HG03571 (cell line): ENCODE measurements around the gene BACE2.

Experiments
- ATAC-seq: cut with Tn5 transposase; IDR thresholded peaks from one replicate; pipeline ENCODE4 v1.9.1; 2021; ENCODE audit not compliant: unreplicated experiment

Gene BACE2

DNA sequence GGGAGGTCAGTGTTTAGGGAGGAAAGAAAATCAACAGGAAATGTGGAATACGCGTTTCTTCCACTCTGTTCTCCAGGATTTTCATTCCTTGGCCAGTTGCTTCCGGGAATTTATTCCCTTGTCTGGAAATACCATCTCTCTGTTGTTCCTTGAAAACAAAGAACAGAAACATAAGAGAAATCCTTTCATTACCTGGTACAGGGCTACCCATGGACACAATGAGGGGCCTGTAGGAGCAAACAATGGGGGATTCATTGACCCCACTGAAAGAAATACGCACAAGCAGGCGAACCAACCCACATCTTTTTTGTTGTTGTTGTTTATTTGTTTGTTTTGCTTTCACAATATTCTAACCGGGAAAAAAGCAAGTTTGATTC lies 20.0 kb upstream of the BACE2 start:
- ATAC-seq: no peak

DNA sequence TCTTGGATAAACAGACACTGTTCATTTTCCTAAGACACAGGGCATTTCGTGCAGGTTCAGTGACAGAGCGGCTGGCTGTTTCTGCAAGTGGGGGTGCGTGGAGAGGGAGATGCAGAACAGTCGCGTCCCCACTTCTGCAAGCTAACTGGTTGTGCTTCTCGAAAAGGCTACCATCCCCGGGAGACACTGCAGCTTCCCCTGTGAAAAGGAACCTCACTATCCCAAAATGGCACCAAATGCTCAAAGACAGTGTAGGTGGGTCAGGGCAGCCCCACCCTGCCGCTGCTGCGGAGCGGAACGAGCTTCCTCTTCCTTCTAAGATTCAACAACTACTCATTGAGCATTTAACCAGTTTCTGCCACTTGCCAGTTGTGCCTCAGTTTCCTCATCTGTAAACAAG lies 19.2 kb upstream of the BACE2 start:
- ATAC-seq: no peak

DNA sequence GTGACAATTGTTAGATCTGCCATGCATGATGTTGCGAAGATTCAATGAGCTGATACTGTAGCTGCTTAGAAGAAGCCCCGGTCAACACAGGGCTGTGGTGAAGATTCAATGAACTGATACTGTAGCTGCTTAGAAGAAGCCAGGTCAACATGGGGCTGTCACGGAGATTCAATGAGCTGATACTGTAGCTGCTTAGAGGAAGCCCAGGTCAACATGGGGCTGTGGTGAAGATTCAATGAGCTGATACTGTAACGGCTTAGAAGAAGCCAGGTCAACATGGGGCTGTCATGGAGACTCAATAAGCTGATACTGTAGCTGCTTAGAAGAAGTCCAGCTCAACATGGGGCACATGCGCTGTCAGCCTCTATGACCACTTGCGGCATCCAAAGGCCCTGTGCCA lies 18.8 kb upstream of the BACE2 start:
- no peak for ATAC-seq

DNA sequence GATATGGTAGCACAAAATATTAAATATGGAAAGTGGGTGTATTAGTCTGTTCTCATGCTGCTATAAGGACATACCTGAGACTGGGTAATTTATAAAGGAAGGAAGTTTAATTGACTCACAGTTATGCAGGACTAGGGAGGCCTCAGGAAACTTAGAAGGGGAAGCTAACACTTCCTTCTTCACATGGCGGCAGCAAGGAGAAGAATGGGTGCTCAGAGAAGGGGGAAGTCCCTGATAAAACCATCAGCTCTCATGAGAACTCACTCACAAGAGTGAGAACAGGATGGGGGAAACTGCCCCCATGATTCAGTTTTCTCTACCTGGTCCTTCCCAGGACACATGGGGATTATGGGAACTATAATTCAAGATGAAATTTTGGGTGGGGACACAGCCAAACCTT lies 15.8 kb upstream of the BACE2 start:
- ATAC-seq: no peak

DNA sequence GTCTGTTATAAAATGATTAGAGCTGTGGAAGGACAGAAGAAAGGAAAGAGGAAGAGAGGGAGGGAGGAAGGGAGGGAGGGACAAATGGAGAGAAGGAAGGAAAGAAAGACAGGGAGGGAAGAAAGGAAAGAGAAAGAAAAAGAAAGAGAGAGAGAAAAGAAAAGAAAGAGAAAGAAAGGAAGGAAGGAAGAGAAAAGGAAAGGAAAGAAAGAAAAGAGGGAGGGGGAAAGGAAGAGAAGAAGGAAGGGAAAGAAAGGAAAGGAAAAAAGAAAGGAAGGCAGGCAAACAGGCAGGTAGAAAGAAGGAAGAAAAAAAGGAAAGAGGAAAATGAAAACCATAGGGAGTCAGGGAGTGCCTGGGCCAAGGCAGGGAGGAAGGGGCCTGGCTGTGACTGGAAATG lies 14.5 kb upstream of the BACE2 start:
- ATAC-seq: no peak

DNA sequence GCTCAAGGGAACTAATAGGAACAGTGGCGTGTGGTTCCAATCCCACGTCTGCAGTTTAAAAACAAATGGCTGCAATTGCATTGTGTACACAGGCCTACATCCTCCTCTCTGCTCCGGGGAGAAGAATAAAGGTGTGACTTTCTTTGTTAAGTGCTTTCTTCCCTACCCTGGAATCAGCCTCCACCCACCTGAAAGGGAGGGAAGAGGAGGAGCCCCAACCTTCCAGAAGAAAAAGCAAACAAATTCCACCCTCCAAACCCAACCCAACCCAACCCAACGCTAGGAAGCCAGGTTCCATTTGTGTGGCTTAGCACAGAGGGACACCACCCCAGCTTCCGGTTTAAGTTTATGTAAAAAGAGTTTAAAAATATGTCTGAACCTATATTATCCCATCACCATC lies 11.8 kb upstream of the BACE2 start:
- ATAC-seq: no peak

DNA sequence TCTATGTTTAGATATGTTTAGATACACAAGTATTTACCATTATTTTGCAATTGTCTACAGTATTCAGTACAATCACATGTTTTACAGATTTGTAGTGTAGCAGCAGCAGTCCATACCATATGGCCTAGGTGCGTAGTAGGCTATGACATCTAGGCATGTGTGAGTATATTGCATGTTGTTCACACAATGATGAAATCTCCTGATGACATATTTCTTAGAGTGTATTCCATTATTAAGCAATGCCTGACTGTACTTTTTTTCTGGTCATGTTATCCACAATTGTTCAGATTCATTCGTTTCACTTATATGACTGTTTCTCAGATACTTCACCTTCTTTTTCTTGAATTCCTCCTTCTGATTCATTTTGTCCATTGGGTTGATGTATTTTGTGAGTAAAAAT lies 9.9 kb upstream of the BACE2 start:
- no peak for ATAC-seq

DNA sequence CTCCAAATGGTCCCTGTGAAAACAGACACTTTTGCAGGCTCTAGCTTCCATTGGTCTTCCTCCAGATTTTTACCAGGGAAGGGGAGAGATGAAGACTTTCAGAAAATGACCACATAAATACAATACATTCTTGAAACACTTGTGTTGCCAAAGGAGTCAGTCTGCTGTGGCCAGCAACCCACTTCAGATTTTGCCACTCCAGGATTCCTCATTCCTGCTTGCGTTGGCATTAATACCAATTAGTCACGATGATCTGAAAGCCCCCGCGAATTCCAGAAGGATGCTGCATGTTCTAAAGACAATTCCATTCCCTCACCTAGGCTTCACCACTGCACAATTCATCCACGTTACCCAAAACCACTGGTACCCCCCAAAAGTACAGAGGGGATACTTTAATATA lies 7.9 kb upstream of the BACE2 start:
- no peak for ATAC-seq

DNA sequence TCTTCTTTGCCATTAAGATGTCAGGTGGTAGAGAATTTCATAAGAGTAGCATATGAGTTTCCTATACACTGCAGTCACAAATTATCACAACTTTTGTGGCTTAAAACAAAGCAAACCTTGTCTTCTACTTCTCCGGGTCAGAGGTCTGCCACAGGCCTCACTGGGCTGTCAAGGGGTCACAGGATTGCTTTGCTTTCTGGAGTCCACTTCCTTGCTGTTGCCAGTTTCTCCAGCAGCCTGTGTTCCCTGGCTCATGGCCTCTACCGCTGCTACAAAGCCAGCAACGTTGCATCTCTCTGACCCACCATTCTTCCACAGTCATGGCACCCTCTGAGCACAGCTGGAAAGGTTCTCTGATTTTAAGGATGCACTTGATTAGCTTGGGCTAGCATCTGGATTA lies 6.5 kb upstream of the BACE2 start:
- no peak for ATAC-seq

DNA sequence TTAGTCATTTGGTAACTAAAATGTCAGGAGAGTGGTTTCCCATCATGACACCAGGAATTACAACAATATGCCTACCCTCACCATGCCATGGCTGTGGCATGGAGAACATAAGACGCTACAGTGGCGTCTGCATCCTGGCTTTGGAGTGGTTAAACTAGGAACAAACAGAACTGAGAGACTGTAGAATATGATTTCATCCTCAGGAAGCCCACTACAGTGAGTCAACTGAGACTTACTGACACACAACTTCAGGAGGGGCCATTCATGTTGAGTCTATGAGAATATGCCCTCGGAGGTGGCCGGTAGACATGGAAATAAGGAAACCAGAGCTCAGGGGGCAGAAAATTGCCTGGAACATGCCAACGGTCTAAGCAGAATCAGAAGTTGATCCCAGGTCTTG lies 5.9 kb upstream of the BACE2 start:
- ATAC-seq: no peak

DNA sequence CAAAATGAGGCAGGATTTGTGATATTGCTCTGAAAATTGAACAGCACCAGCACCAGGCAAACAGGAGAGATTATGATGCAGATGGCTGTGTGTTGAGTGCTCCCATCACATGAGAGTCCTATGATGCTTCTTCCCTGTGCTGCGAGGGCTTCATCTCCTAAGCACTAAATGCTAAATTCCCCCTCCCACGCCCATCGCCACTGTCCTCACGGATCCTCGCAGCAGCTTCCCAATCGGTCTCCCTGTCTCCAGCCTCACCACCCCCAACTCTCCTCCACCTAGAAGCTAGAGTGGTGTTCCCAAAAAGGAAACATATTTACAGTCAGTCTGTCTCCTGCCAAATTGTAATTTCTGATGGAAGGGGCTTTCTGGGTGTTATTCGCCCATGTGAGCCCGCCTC lies 4.9 kb upstream of the BACE2 start:
- no peak for ATAC-seq

DNA sequence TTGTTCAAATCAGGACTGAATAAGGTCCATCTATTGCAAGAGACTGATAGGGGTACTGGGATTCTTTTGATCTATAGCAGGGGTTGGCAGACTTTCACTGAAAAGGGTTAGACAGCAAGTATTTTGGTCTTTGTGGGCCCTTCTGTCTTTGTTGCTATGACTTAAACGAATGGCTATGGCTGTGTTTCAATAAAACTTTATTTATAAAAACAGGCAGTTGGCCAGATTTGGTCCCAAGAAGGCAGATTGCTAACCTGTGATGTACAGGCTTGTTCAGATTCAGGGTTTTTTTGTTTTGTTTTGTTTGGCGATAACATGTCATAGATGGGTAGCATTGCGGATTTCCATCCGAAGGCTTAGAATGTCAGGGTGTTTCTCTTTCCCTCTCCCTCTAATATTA lies 3.9 kb upstream of the BACE2 start:
- no peak for ATAC-seq

DNA sequence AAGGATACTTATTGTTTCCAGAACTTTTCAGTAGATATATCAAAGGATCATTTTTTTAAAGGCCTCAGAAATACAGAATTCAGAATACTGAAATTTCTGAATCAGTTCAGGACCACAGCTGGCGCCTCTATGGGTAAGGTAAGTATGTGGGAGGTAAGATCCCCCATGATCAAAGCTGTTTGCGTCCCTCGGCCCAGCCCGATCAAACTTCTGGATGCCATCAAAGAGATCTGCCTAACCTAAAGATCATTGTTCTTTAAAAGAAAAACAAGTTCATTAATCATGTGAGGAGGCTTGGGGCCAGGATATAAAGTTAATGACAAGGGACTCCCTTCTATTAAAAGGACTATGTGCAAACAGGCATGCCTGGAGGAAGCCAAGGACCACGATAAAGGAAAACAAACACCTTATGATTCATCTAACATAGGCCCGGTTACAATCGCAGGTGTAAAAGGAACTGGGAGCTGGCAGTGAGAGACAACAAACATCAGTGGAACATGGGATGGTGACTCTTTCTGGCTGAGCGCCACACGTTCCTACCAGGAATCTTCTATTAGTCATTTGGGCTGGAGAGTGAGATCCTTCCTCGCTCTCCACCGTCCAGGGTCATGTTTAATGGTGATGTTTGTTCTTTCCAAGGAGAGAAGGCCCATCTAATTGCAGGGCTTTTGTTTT lies 2.8 kb upstream of the BACE2 start:
- no peak for ATAC-seq

DNA sequence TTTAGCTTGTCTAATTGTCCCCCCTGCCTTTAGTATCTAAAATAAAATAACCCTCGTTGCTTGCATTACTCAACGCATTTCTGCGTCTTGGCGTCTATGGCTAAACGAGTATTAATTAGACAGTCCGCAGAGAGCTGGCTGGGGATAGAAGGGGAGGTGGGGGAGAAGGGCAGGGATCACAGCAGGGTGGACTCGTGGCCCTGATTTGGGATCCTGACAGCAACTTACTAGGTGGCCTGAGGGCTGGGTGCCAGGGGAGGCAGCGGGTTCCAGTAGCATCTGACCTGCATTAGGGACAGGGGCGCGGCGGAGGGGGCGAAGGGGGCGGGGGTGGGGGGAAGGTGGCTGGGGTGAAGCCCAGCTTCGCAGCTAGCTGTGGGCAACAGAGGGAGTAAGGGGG lies 1.1 kb upstream of the BACE2 start:
- ATAC-seq: no peak

DNA sequence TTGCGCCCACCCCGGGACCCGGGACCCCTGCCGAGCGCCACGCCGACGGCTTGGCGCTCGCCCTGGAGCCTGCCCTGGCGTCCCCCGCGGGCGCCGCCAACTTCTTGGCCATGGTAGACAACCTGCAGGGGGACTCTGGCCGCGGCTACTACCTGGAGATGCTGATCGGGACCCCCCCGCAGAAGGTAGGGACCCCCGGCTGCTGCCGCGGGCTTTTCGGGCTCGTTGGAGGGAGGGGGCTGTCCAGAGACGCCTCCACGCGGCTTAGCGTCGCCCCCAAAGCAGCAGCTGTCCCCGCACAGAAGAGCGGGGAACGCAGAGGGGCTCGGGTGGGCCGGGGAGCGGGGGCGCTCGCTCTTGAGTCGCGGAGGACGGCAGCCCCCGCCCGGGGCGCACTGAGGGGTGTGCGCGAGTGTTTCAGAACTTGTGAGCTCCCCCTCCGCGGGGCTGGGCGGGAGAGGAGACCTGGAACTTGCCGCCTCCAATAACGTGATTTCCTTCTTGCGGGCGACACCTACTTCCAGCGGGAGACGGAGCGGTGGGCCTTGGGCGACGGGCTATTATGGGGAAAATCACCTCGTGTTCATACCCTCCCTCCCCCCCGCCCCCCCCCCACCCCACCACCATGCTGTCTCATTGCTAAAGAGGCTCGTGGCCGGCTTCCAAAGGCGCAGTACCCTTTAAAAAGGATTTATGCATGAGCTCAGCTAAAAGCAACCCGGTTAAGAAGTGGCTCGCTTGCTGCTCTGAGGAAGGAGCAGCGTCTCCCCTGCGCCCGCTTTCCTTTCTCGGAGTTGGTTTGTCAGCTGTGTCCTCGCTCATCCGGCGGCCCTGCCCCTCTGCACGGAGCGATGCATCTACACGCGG lies 664 bp downstream of the BACE2 start:
- ATAC-seq: no peak

DNA sequence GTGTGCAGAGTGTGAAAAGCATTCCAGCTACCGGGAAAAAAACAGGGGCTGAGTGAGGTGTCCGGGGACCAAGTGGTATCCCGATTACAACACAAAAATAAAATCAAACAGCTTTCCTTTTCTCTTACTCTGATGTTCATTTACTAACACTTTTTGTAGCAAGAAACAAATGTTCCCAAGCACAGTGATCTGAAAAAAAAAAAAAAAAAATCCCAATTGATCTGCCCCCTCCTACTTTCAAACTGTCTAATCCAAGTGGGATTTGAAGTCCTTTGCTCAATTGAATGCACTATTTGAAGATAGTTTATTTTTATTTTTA lies 1.3 kb downstream of the BACE2 start:
- ATAC-seq: no peak

DNA sequence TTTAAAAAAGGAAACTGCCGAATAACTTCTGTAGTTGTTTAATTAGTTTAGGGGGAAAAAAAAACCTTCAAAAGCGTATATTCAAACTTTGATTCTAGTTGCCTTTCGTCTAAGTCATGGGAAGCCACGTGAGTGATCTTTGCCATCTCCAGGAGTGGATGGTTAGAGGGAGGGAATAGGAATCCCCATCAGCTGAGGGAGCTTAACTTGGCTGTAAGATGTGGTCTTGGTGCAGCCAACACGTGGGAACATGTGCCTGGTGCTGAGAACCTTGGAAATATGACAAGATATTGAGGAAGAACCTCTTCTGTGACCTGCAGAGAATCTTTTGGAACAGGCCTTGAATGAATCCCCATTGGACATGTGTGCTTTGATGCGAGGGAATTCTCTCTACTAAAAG lies 1.7 kb downstream of the BACE2 start:
- no peak for ATAC-seq

DNA sequence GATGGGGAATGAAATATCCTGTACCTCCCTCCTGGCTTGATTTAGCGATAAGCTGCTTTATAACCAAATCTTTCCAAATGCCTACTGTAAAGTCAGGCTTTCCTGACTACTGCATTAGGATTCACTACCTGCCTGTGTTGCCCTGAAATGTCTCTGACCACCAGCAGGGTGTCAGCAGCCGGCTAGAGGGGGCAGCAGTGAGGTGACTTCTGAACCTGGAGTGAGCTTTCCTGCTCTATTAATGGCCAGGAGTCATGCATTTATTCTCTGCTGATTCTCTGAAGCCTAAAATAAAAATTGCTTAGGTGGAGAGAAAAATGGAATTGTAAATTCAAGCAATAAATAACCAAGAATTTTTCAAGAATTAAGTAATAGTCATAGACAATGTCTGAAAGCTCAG lies 2.5 kb downstream of the BACE2 start:
- ATAC-seq: no peak

DNA sequence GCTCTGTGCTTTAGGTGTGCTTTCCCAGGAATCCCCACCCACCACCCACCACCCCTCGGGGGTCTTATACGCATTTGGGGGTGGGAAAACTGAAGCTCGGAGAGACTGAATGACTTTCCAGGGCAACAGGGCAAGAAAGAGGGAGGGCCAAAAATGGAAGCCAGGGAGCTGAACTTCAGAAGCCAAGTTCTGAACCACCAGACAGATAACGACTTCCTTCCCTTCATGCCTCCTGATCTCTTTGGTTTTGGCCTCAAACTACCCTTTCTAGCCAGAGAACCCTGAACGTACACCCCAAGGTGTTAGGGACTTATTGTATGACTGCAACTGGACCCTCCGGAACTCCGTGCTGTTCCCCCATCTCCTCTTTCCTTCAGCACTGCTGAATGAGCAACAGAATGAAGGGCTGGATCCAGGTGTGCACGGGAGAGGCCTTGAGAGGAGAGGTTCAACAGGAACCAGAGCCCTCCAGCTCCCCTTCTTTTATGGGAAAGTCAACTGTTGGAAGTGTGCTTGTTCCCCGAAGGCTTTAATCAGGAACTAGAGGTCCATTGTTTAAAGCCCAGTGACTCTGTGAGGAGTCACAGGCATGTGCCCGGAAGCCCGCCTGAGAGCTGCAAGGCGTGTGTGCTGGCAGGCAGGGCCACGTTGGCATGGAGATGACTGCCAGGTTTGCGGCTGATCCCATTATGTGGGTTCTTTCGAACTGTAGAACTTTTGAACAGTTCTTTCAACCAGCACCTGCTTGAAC lies 3.1 kb downstream of the BACE2 start:
- no peak for ATAC-seq

DNA sequence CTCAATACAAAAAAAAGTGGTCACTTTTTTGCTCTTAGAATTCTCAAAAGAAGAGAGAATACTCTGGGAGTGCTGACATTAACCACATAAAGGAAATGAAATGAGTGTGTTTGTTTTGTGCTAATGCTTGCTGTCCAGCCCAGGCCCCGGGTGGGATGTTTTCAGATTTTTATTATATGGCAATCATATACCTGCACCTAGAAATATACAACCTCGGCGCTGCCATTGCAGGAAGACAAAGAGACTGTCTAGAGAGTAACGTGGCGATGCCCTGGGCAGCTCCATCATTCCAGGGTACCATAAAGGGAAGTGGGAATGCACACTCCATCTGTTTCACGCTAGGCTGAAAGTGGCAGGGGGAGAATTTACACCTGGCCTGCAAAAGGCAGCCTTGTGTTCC lies 7.1 kb downstream of the BACE2 start:
- ATAC-seq: no peak

DNA sequence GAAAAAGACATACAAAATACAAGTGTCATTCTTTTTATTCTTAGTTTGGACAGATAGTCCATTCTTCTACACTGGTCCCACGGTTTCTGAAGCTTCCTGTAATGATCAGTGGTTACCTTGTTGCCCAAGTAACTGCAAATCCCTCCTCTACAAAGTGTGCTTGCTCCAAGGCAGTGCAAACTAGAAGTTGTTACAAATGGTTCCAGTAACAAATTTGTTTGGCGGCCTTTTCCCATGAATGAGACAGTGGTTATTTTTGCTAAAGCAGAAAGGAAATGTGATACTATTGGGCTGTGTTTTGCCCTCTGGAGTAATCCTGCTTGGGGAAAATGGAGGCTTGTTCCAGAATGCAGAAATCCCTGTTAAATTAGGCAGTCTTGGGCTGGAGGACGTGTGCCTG lies 8.9 kb downstream of the BACE2 start:
- ATAC-seq: no peak

DNA sequence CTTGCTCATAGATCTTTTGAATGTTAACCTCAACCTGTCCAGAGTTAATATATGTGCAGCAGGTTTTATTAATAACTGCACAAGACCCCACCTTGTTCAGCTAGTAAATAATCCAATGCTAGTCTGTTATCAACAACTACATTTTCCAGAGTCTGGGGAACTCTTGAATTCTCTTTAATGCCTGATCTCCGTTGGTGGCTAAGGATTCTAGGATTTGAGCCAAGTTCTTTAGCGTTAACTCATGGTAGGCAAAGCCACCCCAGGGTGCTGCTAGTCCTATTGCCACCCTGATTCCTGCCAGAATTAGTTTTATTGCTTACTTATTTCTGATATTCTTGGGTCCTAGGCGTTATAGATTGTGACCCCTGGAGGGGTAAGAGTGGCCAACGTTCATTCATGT lies 12.8 kb downstream of the BACE2 start:
- no peak for ATAC-seq
